Naive thymus-derived CD8-positive, alpha-beta T cell (primary cell): ENCODE results near the gene AHCTF1. TPM values are rescaled to one million over a fixed set of nuclear protein-coding genes. Genes with fewer than 3 reads are reported as not detected.
"Not testable (repeated sequence)": the region's sequence is repeated elsewhere in the genome, so short reads cannot be mapped to it uniquely, and the experiment has no call there.

ENCODE experiments used
- ATAC-seq, 2 donors: fragments of 150-1000 bp; cut with Tn5 transposase in 1 of 2; sonication (Bioruptor Pico), chemical (Tn5 transposase) in 1 of 2; 1 replicate in 1 of 2; 2 replicates in 1 of 2; pipeline ENCODE4 v1.10.0; 2021; ENCODE audit warnings: mild to moderate bottlenecking in 2 of 2, moderate library complexity in 2 of 2
- POLR2A ChIA-PET: fragments of 350-600 bp; sonication (Branson Sonifier 250); formaldehyde crosslinking; loops from one replicate; lab custom pipeline; 2021; ENCODE audit warnings: antibody characterized with exemption; lab: Charles Lee
- DNase-seq, 10 donors: peaks; one replicate each; pipeline versions ENCODE4 v3.0.0 to v3.0.0-alpha.2; 2020 to 2022
- H3K27ac Mint-ChIP-seq, 10 donors: one replicate each; pipeline ENCODE4 v1.8.0; 2020 to 2022; ENCODE audit warnings: mild to moderate bottlenecking in 10 of 10, mixed read lengths in 10 of 10, moderate library complexity in 4 of 10, inconsistent platforms in 1 of 10
- H3K27me3 Mint-ChIP-seq, 5 donors: one replicate each; pipeline ENCODE4 v1.8.0; 2021 to 2022; ENCODE audit warnings: mixed read lengths in 5 of 5
- H3K36me3 Mint-ChIP-seq, 3 donors: one replicate each; pipeline ENCODE4 v1.8.0; 2020 to 2022; ENCODE audit warnings: mixed read lengths in 3 of 3, mild to moderate bottlenecking in 2 of 3, inconsistent platforms in 1 of 3
- H3K4me1 Mint-ChIP-seq, 4 donors: one replicate each; pipeline ENCODE4 v1.8.0; 2021 to 2022; ENCODE audit warnings: mixed read lengths in 4 of 4
- H3K4me3 Mint-ChIP-seq, 10 donors: one replicate each; pipeline ENCODE4 v1.8.0; 2020 to 2022; ENCODE audit warnings: mild to moderate bottlenecking in 10 of 10, mixed read lengths in 10 of 10, moderate library complexity in 6 of 10, inconsistent platforms in 1 of 10
- H3K9me3 Mint-ChIP-seq, 9 donors: one replicate each; pipeline ENCODE4 v1.8.0; 2020 to 2022; ENCODE audit warnings: mixed read lengths in 9 of 9, mild to moderate bottlenecking in 3 of 9, inconsistent platforms in 1 of 9, moderate library complexity in 1 of 9
- polyA plus RNA-seq, 3 donors: library from polyadenylated mRNA; unstranded; fragments of 300-500 nt; fragmentation: Illumina TruSeq; gene quantifications; one replicate each; pipeline ENCODE4 v1.2.3, GENCODE V29; 2021
- total RNA-seq, 8 experiments: library from RNA in 2 of 8; stranded (reverse) in 2 of 8; gene quantifications; one replicate each; pipeline ENCODE4 v1.2.3 and lab custom pipeline; 2021 to 2026

The AHCTF1 gene
- total and polyA plus RNA-seq, 5 experiments from 2014 or later = 12.4 to 69.5 (median 20.2) TPM

GRCh38 chr1:246825557-246826175, 106.1 kb downstream of the AHCTF1 start:
- POLR2A ChIA-PET = no interaction called here
- H3K4me3 Mint-ChIP-seq = no peak overlapping the region
- H3K27ac Mint-ChIP-seq = no peak overlapping the region
- H3K36me3 Mint-ChIP-seq = peaks cover 3 to 13% (median 8%) of the 10 kb centered on the region in 3 donors
- DNase-seq = no peak
- H3K4me1 Mint-ChIP-seq = peaks cover 7 to 19% (median 16%) of the 10 kb centered on the region in 4 donors
- peaks cover 6 to 25% (median 10%) of the 10 kb centered on the region in 9 donors for H3K9me3 Mint-ChIP-seq
- peaks cover 0 to 18% (median 4%) of the 10 kb centered on the region in 5 donors for H3K27me3 Mint-ChIP-seq
- ATAC-seq = no peak

- Mint-ChIP-seq H3K9me3 (peaks cover 6 to 18% (median 9%) of the 10 kb centered on the region in 9 donors), H3K4me1 (peaks cover 7 to 27% (median 19%) of the 10 kb centered on the region in 4 donors), H3K4me3 (no peak overlapping the region), H3K27me3 (peaks cover 0 to 9% (median 4%) of the 10 kb centered on the region in 5 donors), H3K36me3 (peaks cover 3 to 8% (median 7%) of the 10 kb centered on the region in 3 donors), H3K27ac (no peak overlapping the region)
- DNase-seq (no peak), ATAC-seq (no peak)
- POLR2A ChIA-PET = no interaction called here
These were observed 107.2 kb downstream of the AHCTF1 start for GRCh38 chr1:246824541-246824940.

DNA sequence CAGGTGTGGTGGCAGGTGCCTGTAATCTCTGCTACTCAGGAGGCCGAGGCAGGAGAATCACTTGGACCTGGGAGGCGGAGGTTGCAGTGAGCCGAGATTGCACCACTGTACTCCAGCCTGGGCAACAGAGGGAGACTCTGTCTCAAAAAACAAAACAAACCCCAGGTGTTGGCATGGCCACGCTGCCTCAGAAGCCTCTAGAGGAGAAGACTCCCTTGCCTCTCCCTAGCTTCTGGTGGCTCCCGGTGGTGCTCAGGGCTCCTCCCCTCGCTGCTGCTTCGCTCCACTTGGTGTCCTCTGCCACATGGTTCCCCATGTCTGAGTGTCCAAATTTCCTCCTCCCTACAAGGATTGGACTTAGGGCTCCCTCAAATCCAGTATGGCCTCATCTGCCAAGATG, 109.6 kb downstream of the AHCTF1 start:
- Mint-ChIP-seq H3K9me3 (peaks cover 0 to 12% (median 4%) of the 10 kb centered on the region in 9 donors), H3K4me1 (peaks cover 8 to 33% (median 20%) of the 10 kb centered on the region in 4 donors), H3K4me3 (peak overlapping the region in 1 of 10 donors; percentile 23)
- H3K27me3 Mint-ChIP-seq, H3K36me3 Mint-ChIP-seq, ATAC-seq, H3K27ac Mint-ChIP-seq, POLR2A ChIA-PET, DNase-seq: not testable (repeated sequence)

- ATAC-seq = no peak
- DNase-seq = no peak
- H3K27ac Mint-ChIP-seq = peak overlapping the region in 1 of 10 donors; percentile 28
- peak overlapping the region in 6 of 10 donors; percentile 31 to 81 (median 67) for H3K4me3 Mint-ChIP-seq
- peaks cover 0 to 2% (median under 1%) of the 10 kb centered on the region in 5 donors for H3K27me3 Mint-ChIP-seq
- H3K36me3 Mint-ChIP-seq = no peaks in the 10 kb centered on the region
- H3K9me3 Mint-ChIP-seq = peaks cover 0 to 13% (median 5%) of the 10 kb centered on the region in 9 donors
- POLR2A ChIA-PET = interaction anchor here (0.7 kb wide), 1 partner anchor 43 kb away, joined by 3 read pairs; no protein-coding TSS in a partner anchor
- H3K4me1 Mint-ChIP-seq = peaks cover 10 to 40% (median 24%) of the 10 kb centered on the region in 4 donors
These were observed 111.1 kb downstream of the AHCTF1 start for GRCh38 chr1:246820666-246821065.

DNA sequence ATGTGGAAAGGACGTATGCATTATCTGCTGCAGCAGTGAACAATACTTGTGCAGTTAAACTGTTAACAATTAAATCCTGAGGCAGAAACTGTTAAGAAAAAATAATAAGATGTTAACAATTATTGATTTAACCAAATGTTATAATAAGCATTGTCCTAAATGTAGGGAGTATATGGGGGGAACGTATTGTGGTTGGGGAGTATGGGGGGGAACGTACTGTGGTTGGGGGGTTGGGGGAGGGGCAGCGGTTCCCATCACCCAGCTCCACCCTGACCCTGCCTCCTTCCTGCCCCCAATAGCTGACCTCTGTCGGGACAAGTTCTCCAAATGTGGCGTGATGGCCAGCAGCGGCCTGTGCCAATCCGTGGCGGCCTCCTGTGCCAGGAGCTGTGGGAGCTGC, 114.0 kb downstream of the AHCTF1 start:
- Mint-ChIP-seq H3K4me1 (peaks cover 12 to 49% (median 23%) of the 10 kb centered on the region in 4 donors), H3K9me3 (peaks cover 0 to 13% (median 5%) of the 10 kb centered on the region in 9 donors), H3K27me3 (peaks cover 3 to 27% (median 8%) of the 10 kb centered on the region in 5 donors), H3K27ac (peak overlapping the region in 2 of 10 donors; percentile 46 to 54)
- DNase-seq = peak in 2 of 10 donors; percentile 17 to 18
- POLR2A ChIA-PET, ATAC-seq, H3K36me3 Mint-ChIP-seq, H3K4me3 Mint-ChIP-seq: not testable (repeated sequence)

DNA sequence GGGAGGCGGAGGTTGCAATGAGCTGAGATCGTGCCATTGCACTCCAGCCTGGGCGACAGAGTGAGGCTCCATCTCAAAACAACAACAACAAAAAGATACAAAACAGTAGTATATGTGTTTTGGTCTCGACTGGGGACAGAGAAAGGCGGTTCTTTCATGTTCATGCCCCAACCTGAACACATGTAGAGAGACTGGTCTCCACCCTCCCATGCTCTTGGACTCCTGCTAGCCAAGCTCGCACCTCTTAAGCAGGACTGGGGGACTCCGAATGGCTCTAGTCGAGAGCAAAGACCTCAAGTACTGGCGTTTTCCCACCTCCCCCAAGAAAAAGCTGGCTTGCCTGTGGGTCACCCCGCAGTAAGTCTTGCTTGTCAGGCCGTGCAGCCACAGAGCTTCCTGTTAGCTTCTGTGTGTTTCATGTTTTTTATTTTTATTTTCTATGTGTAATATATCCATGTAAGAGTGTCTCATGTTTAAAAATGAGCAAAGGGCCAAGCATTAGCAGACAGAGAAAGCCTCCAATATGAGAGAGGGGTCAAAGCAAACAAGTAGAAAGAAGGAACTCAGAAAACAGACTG, 116.0 kb downstream of the AHCTF1 start:
- Mint-ChIP-seq H3K9me3 (peaks cover 0 to 8% (median 5%) of the 10 kb centered on the region in 9 donors), H3K27me3 (peaks cover 3 to 42% (median 11%) of the 10 kb centered on the region in 5 donors), H3K4me1 (peaks cover 5 to 31% (median 9%) of the 10 kb centered on the region in 4 donors), H3K4me3 (peak overlapping the region in 1 of 10 donors; percentile 16), H3K27ac (no peak overlapping the region), H3K36me3 (no peaks in the 10 kb centered on the region)
- no peak for ATAC-seq
- DNase-seq = peak in 1 of 10 donors; percentile 28
- POLR2A ChIA-PET = no interaction called here

DNA sequence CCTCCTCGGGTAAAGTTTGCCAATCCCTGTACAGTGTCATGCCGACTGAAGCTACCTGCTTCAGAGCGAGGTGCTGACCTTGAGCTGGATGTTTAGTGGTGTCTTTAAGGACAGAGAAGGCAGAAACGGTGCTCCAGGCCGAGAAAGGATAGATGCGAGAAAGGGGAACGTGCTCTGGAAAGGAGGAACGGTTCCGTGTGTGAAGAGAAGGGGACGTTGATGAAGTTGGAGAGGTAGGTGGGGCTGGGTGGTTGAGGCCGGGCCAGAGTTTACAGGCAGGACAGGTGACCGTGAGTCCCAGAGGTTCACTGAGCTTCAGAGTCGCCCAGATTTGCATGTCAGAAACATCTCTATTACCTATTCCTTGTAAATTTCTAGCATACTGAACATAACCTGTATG, 116.9 kb downstream of the AHCTF1 start:
- Mint-ChIP-seq H3K4me3 (no peak overlapping the region), H3K27me3 (peaks cover 3 to 42% (median 11%) of the 10 kb centered on the region in 5 donors), H3K27ac (no peak overlapping the region), H3K4me1 (peaks cover 4 to 22% (median 6%) of the 10 kb centered on the region in 4 donors), H3K36me3 (no peaks in the 10 kb centered on the region), H3K9me3 (peaks cover 0 to 8% (median 5%) of the 10 kb centered on the region in 9 donors)
- no peak for ATAC-seq
- no peak for DNase-seq
- POLR2A ChIA-PET = no interaction called here

GRCh38 chr1:246813325-246813724, 118.4 kb downstream of the AHCTF1 start:
- H3K4me3 Mint-ChIP-seq, DNase-seq, ATAC-seq, H3K36me3 Mint-ChIP-seq, POLR2A ChIA-PET, H3K27ac Mint-ChIP-seq, H3K9me3 Mint-ChIP-seq: not testable (repeated sequence)
- peaks cover 3 to 42% (median 11%) of the 10 kb centered on the region in 5 donors for H3K27me3 Mint-ChIP-seq
- H3K4me1 Mint-ChIP-seq = peaks cover 4 to 22% (median 4%) of the 10 kb centered on the region in 4 donors

GRCh38 chr1:246811985-246812384, 119.8 kb downstream of the AHCTF1 start:
- no peak overlapping the region for H3K4me3 Mint-ChIP-seq
- ATAC-seq (no peak), DNase-seq (no peak)
- peaks cover 0 to 2% (median 0%) of the 10 kb centered on the region in 9 donors for H3K9me3 Mint-ChIP-seq
- H3K27ac Mint-ChIP-seq = no peak overlapping the region
- POLR2A ChIA-PET = no interaction called here
- H3K4me1 Mint-ChIP-seq = peaks cover 4 to 14% (median 4%) of the 10 kb centered on the region in 4 donors
- no peaks in the 10 kb centered on the region for H3K36me3 Mint-ChIP-seq
- H3K27me3 Mint-ChIP-seq = peaks cover 3 to 42% (median 11%) of the 10 kb centered on the region in 5 donors

GRCh38 chr1:246809473-246809872, 122.3 kb downstream of the AHCTF1 start:
- H3K9me3 Mint-ChIP-seq = no peaks in the 10 kb centered on the region

GRCh38 chr1:246805135-246805716, 126.5 kb downstream of the AHCTF1 start:
- no peak overlapping the region for H3K4me3 Mint-ChIP-seq
- H3K4me1 Mint-ChIP-seq = no peaks in the 10 kb centered on the region
- H3K27ac Mint-ChIP-seq = no peak overlapping the region
- peaks cover 0 to 5% (median 0%) of the 10 kb centered on the region in 9 donors for H3K9me3 Mint-ChIP-seq
- no peak for ATAC-seq
- POLR2A ChIA-PET = no interaction called here
- DNase-seq = no peak
- H3K27me3 Mint-ChIP-seq = no peaks in the 10 kb centered on the region
- no peaks in the 10 kb centered on the region for H3K36me3 Mint-ChIP-seq

More at GRCh38 chr1:246809473-246809872, 122.3 kb downstream of the AHCTF1 start:
- POLR2A ChIA-PET = no interaction called here
- DNase-seq (no peak), ATAC-seq (no peak)
- H3K4me3 Mint-ChIP-seq = no peak overlapping the region
- H3K36me3 Mint-ChIP-seq = no peaks in the 10 kb centered on the region
- peaks cover 0 to 30% (median 11%) of the 10 kb centered on the region in 5 donors for H3K27me3 Mint-ChIP-seq
- H3K27ac Mint-ChIP-seq = no peak overlapping the region
- H3K4me1 Mint-ChIP-seq = no peaks in the 10 kb centered on the region

- H3K4me1 Mint-ChIP-seq = no peaks in the 10 kb centered on the region
- POLR2A ChIA-PET = no interaction called here
- H3K9me3 Mint-ChIP-seq = peaks cover 0 to 5% (median 0%) of the 10 kb centered on the region in 9 donors
- peaks cover 0 to 10% (median 0%) of the 10 kb centered on the region in 5 donors for H3K27me3 Mint-ChIP-seq
- H3K4me3 Mint-ChIP-seq = no peak overlapping the region
- no peak for DNase-seq
- H3K36me3 Mint-ChIP-seq = no peaks in the 10 kb centered on the region
- no peak for ATAC-seq
- H3K27ac Mint-ChIP-seq = no peak overlapping the region
These were observed 127.9 kb downstream of the AHCTF1 start for GRCh38 chr1:246803883-246804282.

DNA sequence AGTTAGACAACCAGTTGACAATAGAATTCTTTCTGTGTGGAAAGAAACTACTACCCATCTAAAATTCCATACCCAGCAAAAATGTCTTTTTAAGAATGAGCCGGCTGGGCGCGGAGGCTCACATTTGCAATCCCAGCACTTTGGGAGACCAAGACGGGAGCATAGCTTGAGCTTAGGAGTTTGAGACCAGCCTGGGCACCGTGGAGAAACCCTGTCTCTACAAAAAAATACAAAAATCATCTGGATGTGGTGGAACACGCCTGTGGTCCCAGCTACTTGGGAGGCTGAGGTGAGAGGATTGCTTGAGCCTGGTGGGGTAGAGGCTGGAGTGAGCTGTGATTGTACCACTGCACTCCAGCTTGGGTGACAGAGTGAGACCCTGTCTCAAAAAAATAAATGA, 128.4 kb downstream of the AHCTF1 start:
- H3K9me3 Mint-ChIP-seq = peaks cover 0 to 5% (median 0%) of the 10 kb centered on the region in 9 donors
- H3K27me3 Mint-ChIP-seq = peaks cover 0 to 10% (median 0%) of the 10 kb centered on the region in 5 donors
- POLR2A ChIA-PET = no interaction called here
- DNase-seq = no peak
- no peak overlapping the region for H3K4me3 Mint-ChIP-seq
- H3K4me1 Mint-ChIP-seq = no peaks in the 10 kb centered on the region
- no peaks in the 10 kb centered on the region for H3K36me3 Mint-ChIP-seq
- ATAC-seq = no peak
- H3K27ac Mint-ChIP-seq = no peak overlapping the region
